MM.1S (cell line): ENCODE measurements around the gene SEMA4C.

Source experiments
- DNase-seq: peaks from one replicate; pipeline ENCODE4 v3.0.0-alpha.2; 2015
- H2AFZ ChIP-seq: fragments of 300-600 bp; sonication (generic); 2 replicates; pipeline ENCODE4 v1.6.0; 2016; ENCODE audit warnings: antibody characterized with exemption, low read length
- H3F3A ChIP-seq: fragments of 300-600 bp; sonication (generic); 2 replicates; pipeline ENCODE4 v1.6.1; 2016; ENCODE audit warnings: mild to moderate bottlenecking, antibody characterized with exemption, low read length, moderate library complexity, mixed read lengths; ENCODE audit not compliant: insufficient read depth
- H3K27ac ChIP-seq: fragments of 300-600 bp; sonication (generic); 2 replicates; pipeline ENCODE4 v1.5.1; 2016; ENCODE audit warnings: mild to moderate bottlenecking, low read length
- H3K27me3 ChIP-seq: fragments of 300-600 bp; sonication (generic); replicated peaks from 2 replicates; pipeline ENCODE4 v1.6.0; 2016; ENCODE audit warnings: low read length; ENCODE audit not compliant: insufficient read depth
- H3K36me3 ChIP-seq: fragments of 300-600 bp; sonication (generic); replicated peaks from 2 replicates; pipeline ENCODE4 v1.6.1; 2016; ENCODE audit warnings: mild to moderate bottlenecking, low read length, mixed read lengths; ENCODE audit not compliant: insufficient read depth
- H3K4me1 ChIP-seq: fragments of 300-600 bp; sonication (generic); 2 replicates; pipeline ENCODE4 v1.6.1; 2016; ENCODE audit warnings: low read length, mixed read lengths
- H3K4me2 ChIP-seq: fragments of 300-600 bp; sonication (generic); 2 replicates; pipeline ENCODE4 v1.6.0; 2016; ENCODE audit warnings: low read depth, low read length
- H3K4me3 ChIP-seq: fragments of 300-600 bp; sonication (generic); 2 replicates; pipeline ENCODE4 v1.5.1; 2016; ENCODE audit warnings: low read length, mixed read lengths
- H3K79me2 ChIP-seq: fragments of 300-600 bp; sonication (generic); 2 replicates; pipeline ENCODE4 v1.6.1; 2016; ENCODE audit warnings: mixed run types, low read length, mixed read lengths
- H3K9ac ChIP-seq: fragments of 300-600 bp; sonication (generic); 2 replicates; pipeline ENCODE4 v1.6.1; 2016; ENCODE audit warnings: low read length, mixed read lengths
- H3K9me2 ChIP-seq: fragments of 300-600 bp; sonication (generic); replicated peaks from 2 replicates; pipeline ENCODE4 v1.6.1; 2016; ENCODE audit warnings: mild to moderate bottlenecking, low read length, mixed read lengths; ENCODE audit not compliant: insufficient read depth
- H3K9me3 ChIP-seq: fragments of 300-600 bp; sonication (generic); replicated peaks from 2 replicates; pipeline ENCODE4 v1.6.1; 2016; ENCODE audit warnings: mild to moderate bottlenecking, low read length, mixed read lengths; ENCODE audit not compliant: insufficient read depth
- H4K20me1 ChIP-seq: fragments of 300-600 bp; sonication (generic); 2 replicates; pipeline ENCODE4 v1.6.1; 2016; ENCODE audit warnings: mild to moderate bottlenecking, low read length, moderate library complexity, mixed read lengths; ENCODE audit not compliant: insufficient read depth
- EZH2 ChIP-seq: fragments of 300-600 bp; sonication (generic); optimal IDR thresholded peaks from 2 replicates; pipeline ENCODE3; 2017; ENCODE audit warnings: low read depth, mild to moderate bottlenecking, antibody characterized with exemption, low read length, mixed read lengths
- EZH2phosphoT487 ChIP-seq: fragments of 300-600 bp; sonication (generic); IDR thresholded peaks from 2 replicates; pipeline ENCODE4 v1.6.1; 2018; ENCODE audit warnings: antibody characterized with exemption, low read length
- TF ChIP-seq, protein P1 (sequence below): fragments of 300-600 bp; sonication (generic); IDR thresholded peaks from 2 replicates; pipeline ENCODE4 v1.5.1; 2016; ENCODE audit warnings: antibody characterized with exemption, low read length, mixed read lengths

Gene SEMA4C

DNA sequence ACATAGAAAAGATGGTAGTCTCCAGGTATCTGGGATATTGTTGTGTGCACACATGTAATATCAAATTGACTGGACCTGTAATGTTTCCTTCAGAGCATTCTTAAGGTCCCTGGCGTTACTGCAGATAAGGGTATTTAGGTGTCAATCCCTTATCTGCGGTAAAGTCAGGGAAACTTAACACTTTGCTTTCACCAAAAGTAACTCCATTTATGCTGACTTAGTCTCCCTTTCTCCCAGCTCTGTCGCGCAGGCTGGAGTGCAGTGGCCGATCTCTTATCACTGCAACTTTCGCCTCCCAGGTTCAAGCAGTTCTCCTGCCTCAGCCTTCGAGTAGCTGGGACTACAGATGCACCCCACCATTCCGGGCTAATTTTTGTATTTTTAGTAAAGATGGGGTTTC lies 52.0 kb downstream of the SEMA4C start:
- Histone ChIP-seq H3K79me2 (peaks cover 57% of the 10 kb centered on the region), H4K20me1 (no peaks in the 10 kb centered on the region), H3F3A (peaks cover 8% of the 10 kb centered on the region; the same call in 1 of the 2 replicates), H3K9me2 (no peaks in the 10 kb centered on the region), H3K4me1 (peaks cover 24% of the 10 kb centered on the region), H2AFZ (no peak overlapping the region), H3K4me2 (peak overlapping the region; percentile 98), H3K9ac (peak overlapping the region; percentile 50; the same call in 1 of the 2 replicates), H3K27ac (no peak overlapping the region), H3K4me3 (peak overlapping the region; percentile 76), H3K36me3 (peaks cover under 1% of the 10 kb centered on the region; the same call in 1 of the 2 replicates), H3K9me3 (no peaks in the 10 kb centered on the region), H3K27me3 (no peaks in the 10 kb centered on the region)
- TF ChIP-seq, protein P1, sequence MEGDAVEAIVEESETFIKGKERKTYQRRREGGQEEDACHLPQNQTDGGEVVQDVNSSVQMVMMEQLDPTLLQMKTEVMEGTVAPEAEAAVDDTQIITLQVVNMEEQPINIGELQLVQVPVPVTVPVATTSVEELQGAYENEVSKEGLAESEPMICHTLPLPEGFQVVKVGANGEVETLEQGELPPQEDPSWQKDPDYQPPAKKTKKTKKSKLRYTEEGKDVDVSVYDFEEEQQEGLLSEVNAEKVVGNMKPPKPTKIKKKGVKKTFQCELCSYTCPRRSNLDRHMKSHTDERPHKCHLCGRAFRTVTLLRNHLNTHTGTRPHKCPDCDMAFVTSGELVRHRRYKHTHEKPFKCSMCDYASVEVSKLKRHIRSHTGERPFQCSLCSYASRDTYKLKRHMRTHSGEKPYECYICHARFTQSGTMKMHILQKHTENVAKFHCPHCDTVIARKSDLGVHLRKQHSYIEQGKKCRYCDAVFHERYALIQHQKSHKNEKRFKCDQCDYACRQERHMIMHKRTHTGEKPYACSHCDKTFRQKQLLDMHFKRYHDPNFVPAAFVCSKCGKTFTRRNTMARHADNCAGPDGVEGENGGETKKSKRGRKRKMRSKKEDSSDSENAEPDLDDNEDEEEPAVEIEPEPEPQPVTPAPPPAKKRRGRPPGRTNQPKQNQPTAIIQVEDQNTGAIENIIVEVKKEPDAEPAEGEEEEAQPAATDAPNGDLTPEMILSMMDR, result no peak
- no peak for TF ChIP-seq EZH2phosphoT487
- TF ChIP-seq EZH2, result no peak
- no peak for DNase-seq

DNA sequence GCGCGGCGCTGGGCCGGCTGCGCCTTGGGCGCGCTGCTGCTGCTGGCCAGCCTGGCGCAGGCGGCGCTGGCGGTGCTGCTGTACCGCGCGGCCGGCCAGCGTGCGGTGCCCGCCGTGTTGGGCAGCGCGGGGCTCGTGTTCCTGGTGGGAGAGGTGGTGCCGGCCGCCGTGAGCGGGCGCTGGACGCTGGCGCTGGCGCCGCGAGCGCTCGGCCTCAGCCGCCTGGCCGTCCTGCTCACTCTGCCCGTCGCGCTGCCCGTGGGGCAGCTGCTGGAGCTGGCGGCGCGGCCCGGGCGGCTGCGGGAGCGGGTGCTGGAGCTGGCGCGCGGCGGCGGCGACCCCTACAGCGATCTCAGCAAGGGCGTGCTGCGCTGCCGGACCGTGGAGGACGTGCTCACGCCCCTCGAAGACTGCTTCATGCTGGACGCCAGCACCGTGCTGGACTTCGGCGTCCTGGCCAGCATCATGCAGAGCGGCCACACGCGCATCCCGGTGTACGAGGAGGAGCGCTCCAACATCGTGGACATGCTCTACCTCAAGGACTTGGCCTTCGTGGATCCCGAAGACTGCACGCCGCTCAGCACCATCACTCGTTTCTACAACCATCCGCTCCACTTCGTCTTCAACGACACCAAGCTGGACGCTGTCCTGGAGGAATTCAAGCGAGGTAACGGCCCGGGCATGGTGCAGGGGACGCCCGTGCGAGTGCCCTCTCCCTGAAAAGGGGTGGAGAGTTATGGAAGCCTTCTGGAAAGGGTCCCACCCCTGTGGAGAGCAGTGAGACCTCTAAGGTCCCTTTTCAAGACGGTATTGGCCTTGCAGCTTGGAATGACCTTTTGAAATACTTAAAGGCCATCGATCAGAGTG lies 52.8 kb downstream of the SEMA4C start:
- H4K20me1 ChIP-seq, result no peaks in the 10 kb centered on the region
- H3K4me3 ChIP-seq, result peak overlapping the region; percentile 76
- H3K36me3 ChIP-seq, result no peaks in the 10 kb centered on the region
- H3K79me2 ChIP-seq, result peaks cover 49% of the 10 kb centered on the region
- H3K27me3 ChIP-seq, result no peaks in the 10 kb centered on the region
- no peak for DNase-seq
- H3K27ac ChIP-seq, result no peak overlapping the region
- H3F3A ChIP-seq, result peaks cover 8% of the 10 kb centered on the region; the same call in 1 of the 2 replicates
- no peaks in the 10 kb centered on the region for H3K9me3 ChIP-seq
- H3K9ac ChIP-seq, result peak overlapping the region; percentile 50; the same call in 1 of the 2 replicates
- H3K4me1 ChIP-seq, result peaks cover 24% of the 10 kb centered on the region
- H3K9me2 ChIP-seq, result no peaks in the 10 kb centered on the region
- TF ChIP-seq EZH2phosphoT487 (no peak), EZH2 (no peak)
- TF ChIP-seq, protein P1, result no peak
- H2AFZ ChIP-seq, result no peak overlapping the region
- peak overlapping the region; percentile 98 for H3K4me2 ChIP-seq

DNA sequence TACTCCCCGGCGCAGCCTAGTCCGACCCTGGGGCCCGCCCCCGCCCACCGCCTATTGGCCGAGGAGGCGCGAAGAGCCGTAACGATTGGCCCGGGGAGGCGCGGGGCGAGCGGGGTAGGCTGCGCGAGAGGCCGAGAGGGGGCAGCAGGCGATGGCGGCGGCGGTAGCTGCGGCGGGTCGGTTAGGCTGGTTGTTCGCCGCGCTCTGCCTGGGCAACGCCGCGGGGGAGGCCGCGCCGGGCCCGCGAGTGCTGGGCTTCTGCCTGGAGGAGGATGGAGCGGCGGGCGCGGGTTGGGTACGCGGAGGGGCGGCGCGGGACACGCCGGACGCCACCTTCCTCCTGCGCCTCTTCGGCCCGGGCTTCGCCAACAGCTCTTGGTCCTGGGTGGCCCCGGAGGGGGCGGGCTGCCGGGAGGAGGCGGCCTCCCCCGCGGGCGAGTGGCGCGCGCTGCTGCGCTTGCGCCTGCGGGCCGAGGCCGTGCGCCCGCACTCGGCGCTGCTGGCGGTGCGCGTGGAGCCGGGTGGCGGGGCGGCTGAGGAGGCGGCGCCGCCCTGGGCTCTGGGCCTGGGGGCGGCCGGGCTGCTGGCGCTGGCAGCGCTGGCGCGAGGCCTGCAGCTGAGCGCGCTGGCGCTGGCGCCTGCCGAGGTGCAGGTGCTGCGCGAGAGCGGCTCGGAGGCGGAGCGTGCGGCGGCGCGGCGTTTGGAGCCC lies 53.6 kb downstream of the SEMA4C start, which contains the start of gene CNNM3:
Gene CNNM3, plus strand, starts transcription at position 142 of the 709 bp plus-strand sequence. Its CDS starts 10 bp downstream, at position 152.
- H3K4me1 ChIP-seq, result peaks cover 24% of the 10 kb centered on the region
- no peaks in the 10 kb centered on the region for H3K9me2 ChIP-seq
- peak within 1 kb of the TSS; percentile 98 for H2AFZ ChIP-seq
- H3K9ac ChIP-seq, result peak within 1 kb of the TSS; percentile 78
- no peaks in the 10 kb centered on the region for H3K27me3 ChIP-seq
- H3K4me3 ChIP-seq, result peak within 1 kb of the TSS; percentile 91
- H3K4me2 ChIP-seq, result peak within 1 kb of the TSS; percentile 98
- H3K9me3 ChIP-seq, result no peaks in the 10 kb centered on the region
- peaks cover 8% of the 10 kb centered on the region; the same call in 1 of the 2 replicates for H3F3A ChIP-seq
- H4K20me1 ChIP-seq, result no peaks in the 10 kb centered on the region
- peak; percentile 95 for DNase-seq
- peak within 1 kb of the TSS; percentile 83 for H3K27ac ChIP-seq
- H3K36me3 ChIP-seq, result no peaks in the 10 kb centered on the region
- H3K79me2 ChIP-seq, result peaks cover 43% of the 10 kb centered on the region
- TF ChIP-seq, protein P1, result peak; percentile 47
- TF ChIP-seq EZH2, result no peak
